H9 (cell line): ENCODE measurements around the gene OR10J1. TPM values are rescaled to one million over a fixed set of nuclear protein-coding genes. Genes with fewer than 3 reads are reported as not detected.

Source experiments
- DNase-seq: peaks from one replicate; pipeline ENCODE4 v3.0.0-alpha.2; 2017
- H2AFZ ChIP-seq: one replicate; pipeline ENCODE4 v1.6.1; 2013; ENCODE audit warnings: mild to moderate bottlenecking, low read length, control low read depth, moderate library complexity
- H2AK5ac ChIP-seq: 2 replicates; pipeline ENCODE4 v1.6.1; 2013; ENCODE audit warnings: low read length, control low read depth, mixed read lengths; ENCODE audit not compliant: insufficient read length
- H2BK120ac ChIP-seq: one replicate; pipeline ENCODE4 v1.6.1; 2013; ENCODE audit warnings: low read depth, mild to moderate bottlenecking, low read length, control low read depth, inconsistent platforms; ENCODE audit not compliant: poor library complexity, severe bottlenecking
- H2BK12ac ChIP-seq: 2 replicates; pipeline ENCODE4 v1.6.1; 2013; ENCODE audit warnings: low read length, control low read depth, mixed read lengths, low read depth; ENCODE audit not compliant: insufficient read length
- H2BK15ac ChIP-seq: 2 replicates; pipeline ENCODE4 v1.6.1; 2013; ENCODE audit warnings: low read depth, low read length, control low read depth
- H2BK20ac ChIP-seq: one replicate; pipeline ENCODE4 v1.6.1; 2013; ENCODE audit warnings: low read depth, mild to moderate bottlenecking, low read length, control low read depth, inconsistent platforms; ENCODE audit not compliant: poor library complexity, severe bottlenecking
- H2BK5ac ChIP-seq: 2 replicates; pipeline ENCODE4 v1.6.1; 2013; ENCODE audit warnings: low read length, control low read depth, mixed read lengths; ENCODE audit not compliant: insufficient read length
- H3K14ac ChIP-seq: 2 replicates; pipeline ENCODE4 v1.6.1; 2013; ENCODE audit warnings: low read length, control low read depth; ENCODE audit not compliant: insufficient read depth
- H3K18ac ChIP-seq: 2 replicates; pipeline ENCODE4 v1.6.1; 2013; ENCODE audit warnings: low read depth, mild to moderate bottlenecking, mixed read lengths, low read length, control low read depth; ENCODE audit not compliant: insufficient read length
- H3K23ac ChIP-seq: 2 replicates; pipeline ENCODE4 v1.6.1; 2013; ENCODE audit warnings: low read length, control low read depth, mixed read lengths, low read depth; ENCODE audit not compliant: insufficient read length
- H3K23me2 ChIP-seq: 2 replicates; pipeline ENCODE4 v1.6.1; 2013; ENCODE audit warnings: low read depth, mild to moderate bottlenecking, mixed read lengths, low read length, control low read depth; ENCODE audit not compliant: insufficient read length, poor library complexity, severe bottlenecking
- H3K27ac ChIP-seq: 2 replicates; pipeline ENCODE4 v1.5.1; 2013; ENCODE audit warnings: low read length, control low read depth, mixed read lengths, low read depth; ENCODE audit not compliant: insufficient read length
- H3K27me3 ChIP-seq: 2 replicates; pipeline ENCODE4 v1.6.1; 2013; ENCODE audit warnings: low read length, control low read depth, inconsistent platforms; ENCODE audit not compliant: insufficient read depth
- H3K4ac ChIP-seq: 2 replicates; pipeline ENCODE4 v1.6.1; 2013; ENCODE audit warnings: low read depth, mild to moderate bottlenecking, control low read depth, inconsistent platforms, low read length, moderate library complexity
- H3K4me1 ChIP-seq: 2 replicates; pipeline ENCODE4 v1.6.1; 2013; ENCODE audit warnings: low read length, control low read depth, inconsistent platforms; ENCODE audit not compliant: insufficient read depth
- H3K4me2 ChIP-seq: 2 replicates; pipeline ENCODE4 v1.6.1; 2013; ENCODE audit warnings: low read length, control low read depth, mixed read lengths; ENCODE audit not compliant: insufficient read length, insufficient read depth
- H3K56ac ChIP-seq: 2 replicates; pipeline ENCODE4 v1.6.1; 2013; ENCODE audit warnings: low read depth, mild to moderate bottlenecking, mixed read lengths, low read length, control low read depth; ENCODE audit not compliant: insufficient read length
- H3K79me1 ChIP-seq: 2 replicates; pipeline ENCODE4 v1.6.1; 2013; ENCODE audit warnings: low read depth, mild to moderate bottlenecking, moderate library complexity, low read length, control low read depth, inconsistent platforms; ENCODE audit not compliant: insufficient read depth, poor library complexity, severe bottlenecking
- H3K79me2 ChIP-seq: 2 replicates; pipeline ENCODE4 v1.6.1; 2013; ENCODE audit warnings: low read length, control low read depth, inconsistent platforms; ENCODE audit not compliant: insufficient read depth
- H3K9ac ChIP-seq: 2 replicates; pipeline ENCODE4 v1.6.1; 2013; ENCODE audit warnings: low read length, control low read depth, mixed read lengths; ENCODE audit not compliant: insufficient read length; ENCODE audit errors: extremely low read depth
- H3K9me3 ChIP-seq: one replicate; pipeline ENCODE4 v1.6.1; 2013; ENCODE audit warnings: low read depth, low read length, inconsistent platforms; ENCODE audit not compliant: control insufficient read depth
- H3T11ph ChIP-seq: one replicate; pipeline ENCODE4 v1.6.1; 2013; ENCODE audit warnings: mild to moderate bottlenecking, low read length, control low read depth, inconsistent platforms
- H4K20me1 ChIP-seq: one replicate; pipeline ENCODE4 v1.6.1; 2013; ENCODE audit not compliant: control insufficient read depth, insufficient read length, insufficient read depth
- H4K5ac ChIP-seq: 2 replicates; pipeline ENCODE4 v1.6.1; 2013; ENCODE audit warnings: low read depth, mild to moderate bottlenecking, mixed read lengths, low read length, control low read depth; ENCODE audit not compliant: insufficient read length
- H4K8ac ChIP-seq: replicated peaks from 2 replicates; pipeline ENCODE4 v1.6.1; 2013; ENCODE audit warnings: low read length, control low read depth, mixed read lengths, low read depth; ENCODE audit not compliant: insufficient read length
- H4K91ac ChIP-seq: 2 replicates; pipeline ENCODE4 v1.6.1; 2013; ENCODE audit warnings: low read depth, mild to moderate bottlenecking, moderate library complexity, mixed read lengths, low read length, control low read depth; ENCODE audit not compliant: insufficient read length
- H3K27ac Mint-ChIP-seq, 3 experiments: 2 replicates in 2 of 3; 3 replicates in 1 of 3; pipeline ENCODE4 v1.8.0; 2020 to 2021; ENCODE audit warnings: mixed read lengths in 3 of 3, mild to moderate bottlenecking in 1 of 3, moderate library complexity in 1 of 3
- H3K27me3 Mint-ChIP-seq: 2 replicates; pipeline ENCODE4 v1.8.0; 2021; ENCODE audit warnings: low read depth, mild to moderate bottlenecking, moderate library complexity, mixed read lengths
- H3K36me3 Mint-ChIP-seq, 3 experiments: 2 replicates in 2 of 3; 3 replicates in 1 of 3; pipeline ENCODE4 v1.8.0; 2020 to 2021; ENCODE audit warnings: low read depth in 3 of 3, mixed read lengths in 3 of 3; ENCODE audit not compliant: insufficient read depth in 1 of 3
- H3K4me1 Mint-ChIP-seq, 2 experiments: 2 replicates each; pipeline ENCODE4 v1.8.0; 2020; ENCODE audit warnings: mixed read lengths in 2 of 2
- H3K4me3 Mint-ChIP-seq, 2 experiments: 2 replicates in 1 of 2; 3 replicates in 1 of 2; pipeline ENCODE4 v1.8.0; 2020 to 2021; ENCODE audit warnings: mild to moderate bottlenecking in 2 of 2, mixed read lengths in 2 of 2, moderate library complexity in 1 of 2
- H3K9me3 Mint-ChIP-seq, 2 experiments: 2 replicates in 1 of 2; 3 replicates in 1 of 2; pipeline ENCODE4 v1.8.0; 2020; ENCODE audit warnings: mild to moderate bottlenecking in 2 of 2, mixed read lengths in 2 of 2, moderate library complexity in 1 of 2
- CTCF ChIP-seq: fragments of 200-600 bp; sonication (generic); conservative IDR thresholded peaks from 3 replicates; pipeline ENCODE4 v1.8.0; 2021; ENCODE audit warnings: antibody characterized with exemption, mild to moderate bottlenecking
- WGBS: extraction: QIAGEN DNeasy Blood & Tissue Kit; methylation state at CpG from one replicate; pipeline ENCODE4 v1.1.7; 2013; ENCODE audit warnings: missing lambda C conversion rate, low lambda C conversion rate, mixed read lengths; ENCODE audit not compliant: insufficient read length; ENCODE audit errors: extremely low coverage; 5-methylcytosine and 5-hydroxymethylcytosine counted together
- total RNA-seq: library from RNA; stranded (reverse); gene quantifications from 2 replicates; pipeline ENCODE4 v1.2.1, GENCODE V29; 2021

The OR10J1 gene
- total RNA-seq, 1 experiment from 2014 or later: not detected

DNA sequence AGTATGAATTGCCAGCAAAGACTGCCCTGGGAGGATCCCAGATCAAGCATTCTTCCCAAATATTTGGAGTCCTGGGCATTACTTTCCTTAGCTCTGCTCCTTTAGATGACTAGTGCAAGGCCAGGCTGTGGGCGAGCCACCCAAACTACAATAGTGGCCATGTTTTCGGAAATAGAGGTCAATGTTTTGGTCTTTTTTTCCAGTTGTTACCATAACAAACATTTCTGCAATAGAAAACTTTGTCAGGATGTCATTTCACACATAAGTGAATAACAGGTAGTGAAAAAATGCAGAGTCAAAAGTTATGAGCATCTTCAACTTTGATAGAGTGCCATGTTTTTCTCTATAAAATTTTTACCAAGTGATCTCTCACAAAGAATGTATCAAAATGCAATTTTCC is 32.7 kb upstream of the OR10J1 start:
- peaks cover 0 to 57% of the 10 kb centered on the region in 2 experiments; a peak in 3 of 5 replicates for H3K9me3 Mint-ChIP-seq

More for the DNA sequence above, 32.7 kb upstream of the OR10J1 start:
- Histone ChIP-seq H3K27me3 (no peaks in the 10 kb centered on the region), H3K56ac (no peak overlapping the region), H3K9ac (no peak overlapping the region), H2BK12ac (no peak overlapping the region), H2BK20ac (no peak overlapping the region), H2BK5ac (no peak overlapping the region), H3K27ac (no peak overlapping the region), H3K79me2 (no peaks in the 10 kb centered on the region), H2BK15ac (no peak overlapping the region), H3K79me1 (no peaks in the 10 kb centered on the region), H4K5ac (no peak overlapping the region), H3K23ac (no peak overlapping the region), H3K14ac (no peak overlapping the region), H3K4ac (no peak overlapping the region), H3T11ph (no peak overlapping the region), H3K4me2 (no peak overlapping the region), H4K8ac (no peak overlapping the region), H2AFZ (no peak overlapping the region), H3K23me2 (no peaks in the 10 kb centered on the region), H3K18ac (no peak overlapping the region), H4K20me1 (no peaks in the 10 kb centered on the region), H4K91ac (no peak overlapping the region), H2BK120ac (no peak overlapping the region), H2AK5ac (no peak overlapping the region), H3K4me1 (no peaks in the 10 kb centered on the region), H3K9me3 (no peaks in the 10 kb centered on the region)
- H3K4me3 Mint-ChIP-seq: no peak overlapping the region
- peaks cover 4% of the 10 kb centered on the region; the same call in 1 of the 2 replicates for H3K27me3 Mint-ChIP-seq
- peaks cover 0 to 21% (median 0%) of the 10 kb centered on the region in 3 experiments; a peak in 2 of 7 replicates for H3K36me3 Mint-ChIP-seq
- no peak for DNase-seq
- no peaks in the 10 kb centered on the region for H3K4me1 Mint-ChIP-seq
- H3K27ac Mint-ChIP-seq: no peak overlapping the region
- WGBS: no CpG with 5 or more reads among the region's 2 CpGs
- TF ChIP-seq CTCF: no peak
